Loucy (cell line): Measurements from ENCODE around the gene COL4A5.

ENCODE experiments used
- H2AFZ ChIP-seq: fragments of 200-600 bp; sonication (generic); 2 replicates; pipeline ENCODE4 v1.6.0; 2016; ENCODE audit warnings: antibody characterized with exemption, mild to moderate bottlenecking, low read length, moderate library complexity
- H3F3A ChIP-seq: fragments of 200-600 bp; 2 replicates; pipeline ENCODE4 v1.6.0; 2016; ENCODE audit warnings: antibody characterized with exemption, low read depth, mild to moderate bottlenecking
- H3K27me3 ChIP-seq: fragments of 200-600 bp; sonication (generic); 2 replicates; pipeline ENCODE4 v1.6.1; 2014; ENCODE audit warnings: low read length, mild to moderate bottlenecking; ENCODE audit not compliant: insufficient read depth, poor library complexity, severe bottlenecking
- H3K36me3 ChIP-seq: fragments of 200-600 bp; sonication (generic); 2 replicates; pipeline ENCODE4 v1.6.1; 2016; ENCODE audit warnings: low read length; ENCODE audit not compliant: insufficient read depth
- H3K4me1 ChIP-seq: fragments of 200-600 bp; sonication (generic); 2 replicates; pipeline ENCODE4 v1.5.1; 2014; ENCODE audit warnings: low read length, mild to moderate bottlenecking; ENCODE audit not compliant: insufficient read depth, poor library complexity, severe bottlenecking
- H3K4me2 ChIP-seq: fragments of 200-600 bp; sonication (generic); 2 replicates; pipeline ENCODE4 v1.6.0; 2014; ENCODE audit warnings: antibody characterized with exemption, low read length, low read depth, mild to moderate bottlenecking; ENCODE audit not compliant: poor library complexity, severe bottlenecking
- H3K4me3 ChIP-seq: fragments of 200-600 bp; sonication (generic); 2 replicates; pipeline ENCODE4 v1.5.1; 2014; ENCODE audit warnings: low read length, mild to moderate bottlenecking, mixed read lengths; ENCODE audit not compliant: poor library complexity, severe bottlenecking
- H3K79me2 ChIP-seq: fragments of 200-600 bp; sonication (generic); 2 replicates; pipeline ENCODE4 v1.6.1; 2014; ENCODE audit warnings: low read length; ENCODE audit not compliant: insufficient read depth
- H3K9ac ChIP-seq: fragments of 200-600 bp; sonication (generic); 2 replicates; pipeline ENCODE4 v1.6.0; 2014; ENCODE audit warnings: mild to moderate bottlenecking, low read depth, low read length, moderate library complexity; ENCODE audit not compliant: poor library complexity, severe bottlenecking
- H3K9me2 ChIP-seq: fragments of 200-600 bp; sonication (generic); replicated peaks from 2 replicates; pipeline ENCODE4 v1.6.1; 2016; ENCODE audit warnings: low read depth, low read length, mixed read lengths
- H3K9me3 ChIP-seq: fragments of 200-600 bp; sonication (generic); 2 replicates; pipeline ENCODE4 v1.6.1; 2014; ENCODE audit warnings: mild to moderate bottlenecking, antibody characterized with exemption, low read length, low read depth; ENCODE audit not compliant: insufficient read depth
- H4K20me1 ChIP-seq: fragments of 200-600 bp; sonication (generic); 2 replicates; pipeline ENCODE4 v1.6.0; 2014; ENCODE audit warnings: antibody characterized with exemption, low read length, mild to moderate bottlenecking; ENCODE audit not compliant: insufficient read depth, poor library complexity, severe bottlenecking
- EZH2phosphoT487 ChIP-seq: fragments of 200-600 bp; IDR thresholded peaks from 2 replicates; pipeline ENCODE4 v1.6.1; 2018; ENCODE audit warnings: antibody characterized with exemption, mild to moderate bottlenecking, moderate library complexity, borderline replicate concordance
- TF ChIP-seq, protein P1 (sequence below): fragments of 200-600 bp; sonication (generic); conservative IDR thresholded peaks from 2 replicates; pipeline ENCODE4 v1.5.1; 2014; ENCODE audit warnings: mild to moderate bottlenecking, antibody characterized with exemption, low read length

The COL4A5 gene

GRCh38 chrX:108541286-108541685 lies 101.6 kb downstream of the COL4A5 start:
- TF ChIP-seq EZH2phosphoT487, result no peak
- TF ChIP-seq, protein P1, sequence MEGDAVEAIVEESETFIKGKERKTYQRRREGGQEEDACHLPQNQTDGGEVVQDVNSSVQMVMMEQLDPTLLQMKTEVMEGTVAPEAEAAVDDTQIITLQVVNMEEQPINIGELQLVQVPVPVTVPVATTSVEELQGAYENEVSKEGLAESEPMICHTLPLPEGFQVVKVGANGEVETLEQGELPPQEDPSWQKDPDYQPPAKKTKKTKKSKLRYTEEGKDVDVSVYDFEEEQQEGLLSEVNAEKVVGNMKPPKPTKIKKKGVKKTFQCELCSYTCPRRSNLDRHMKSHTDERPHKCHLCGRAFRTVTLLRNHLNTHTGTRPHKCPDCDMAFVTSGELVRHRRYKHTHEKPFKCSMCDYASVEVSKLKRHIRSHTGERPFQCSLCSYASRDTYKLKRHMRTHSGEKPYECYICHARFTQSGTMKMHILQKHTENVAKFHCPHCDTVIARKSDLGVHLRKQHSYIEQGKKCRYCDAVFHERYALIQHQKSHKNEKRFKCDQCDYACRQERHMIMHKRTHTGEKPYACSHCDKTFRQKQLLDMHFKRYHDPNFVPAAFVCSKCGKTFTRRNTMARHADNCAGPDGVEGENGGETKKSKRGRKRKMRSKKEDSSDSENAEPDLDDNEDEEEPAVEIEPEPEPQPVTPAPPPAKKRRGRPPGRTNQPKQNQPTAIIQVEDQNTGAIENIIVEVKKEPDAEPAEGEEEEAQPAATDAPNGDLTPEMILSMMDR, result no peak
- H3K9ac ChIP-seq, result no peak overlapping the region
- H3K79me2 ChIP-seq, result no peaks in the 10 kb centered on the region
- no peaks in the 10 kb centered on the region for H3K4me1 ChIP-seq
- no peak overlapping the region for H2AFZ ChIP-seq
- H3K36me3 ChIP-seq, result no peaks in the 10 kb centered on the region
- H3F3A ChIP-seq, result no peaks in the 10 kb centered on the region
- H3K27me3 ChIP-seq, result no peaks in the 10 kb centered on the region
- H3K4me3 ChIP-seq, result no peak overlapping the region
- no peaks in the 10 kb centered on the region for H3K9me2 ChIP-seq
- no peaks in the 10 kb centered on the region for H3K9me3 ChIP-seq
- no peaks in the 10 kb centered on the region for H4K20me1 ChIP-seq
- no peak overlapping the region for H3K4me2 ChIP-seq

GRCh38 chrX:108557580-108557979 lies 117.9 kb downstream of the COL4A5 start:
- Histone ChIP-seq H3K4me2 (no peak overlapping the region), H4K20me1 (no peaks in the 10 kb centered on the region), H3K4me1 (no peaks in the 10 kb centered on the region), H3K9ac (no peak overlapping the region), H3K79me2 (no peaks in the 10 kb centered on the region), H3K27me3 (no peaks in the 10 kb centered on the region), H3K4me3 (no peak overlapping the region), H3F3A (no peaks in the 10 kb centered on the region), H2AFZ (no peak overlapping the region), H3K9me3 (no peaks in the 10 kb centered on the region), H3K36me3 (no peaks in the 10 kb centered on the region), H3K9me2 (no peaks in the 10 kb centered on the region)
- TF ChIP-seq EZH2phosphoT487, result no peak
- TF ChIP-seq, protein P1, result no peak

DNA sequence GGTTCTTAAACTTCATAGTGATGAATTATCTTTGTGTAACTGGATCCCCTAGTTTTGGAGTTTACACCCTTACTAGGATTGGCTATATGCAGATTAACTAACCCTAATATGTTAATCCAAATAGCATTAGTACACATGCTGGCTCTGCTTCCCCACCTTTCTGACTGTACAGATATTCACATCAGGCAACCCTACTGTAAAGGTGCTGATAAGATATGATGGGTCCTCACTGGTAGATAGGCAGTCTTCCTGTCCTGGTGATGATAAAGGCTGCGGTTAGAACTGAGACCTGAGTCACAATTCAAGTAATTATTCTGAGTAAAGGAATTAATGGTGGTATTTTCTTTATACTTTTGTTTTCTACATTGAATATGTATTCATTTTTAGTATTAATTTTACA lies 118.6 kb downstream of the COL4A5 start:
- Histone ChIP-seq H3K79me2 (no peaks in the 10 kb centered on the region), H3K4me1 (no peaks in the 10 kb centered on the region), H3K9me3 (no peaks in the 10 kb centered on the region), H3K27me3 (no peaks in the 10 kb centered on the region), H3K9ac (no peak overlapping the region), H3K4me3 (no peak overlapping the region), H4K20me1 (no peaks in the 10 kb centered on the region), H3K4me2 (no peak overlapping the region), H2AFZ (no peak overlapping the region), H3F3A (no peaks in the 10 kb centered on the region), H3K9me2 (no peaks in the 10 kb centered on the region), H3K36me3 (no peaks in the 10 kb centered on the region)
- no peak for TF ChIP-seq EZH2phosphoT487
- TF ChIP-seq, protein P1, result no peak
